ENCODE measurements around the gene CPTP. TPM values are rescaled to one million over a fixed set of nuclear protein-coding genes. Genes with fewer than 3 reads are reported as not detected.

The CPTP gene
- total and polyA plus RNA-seq, 2 of the 13 experiments (the other 11 are each of a cell fraction or from before 2014, with no cell fraction given): 5.5 to 9.3 TPM

DNA sequence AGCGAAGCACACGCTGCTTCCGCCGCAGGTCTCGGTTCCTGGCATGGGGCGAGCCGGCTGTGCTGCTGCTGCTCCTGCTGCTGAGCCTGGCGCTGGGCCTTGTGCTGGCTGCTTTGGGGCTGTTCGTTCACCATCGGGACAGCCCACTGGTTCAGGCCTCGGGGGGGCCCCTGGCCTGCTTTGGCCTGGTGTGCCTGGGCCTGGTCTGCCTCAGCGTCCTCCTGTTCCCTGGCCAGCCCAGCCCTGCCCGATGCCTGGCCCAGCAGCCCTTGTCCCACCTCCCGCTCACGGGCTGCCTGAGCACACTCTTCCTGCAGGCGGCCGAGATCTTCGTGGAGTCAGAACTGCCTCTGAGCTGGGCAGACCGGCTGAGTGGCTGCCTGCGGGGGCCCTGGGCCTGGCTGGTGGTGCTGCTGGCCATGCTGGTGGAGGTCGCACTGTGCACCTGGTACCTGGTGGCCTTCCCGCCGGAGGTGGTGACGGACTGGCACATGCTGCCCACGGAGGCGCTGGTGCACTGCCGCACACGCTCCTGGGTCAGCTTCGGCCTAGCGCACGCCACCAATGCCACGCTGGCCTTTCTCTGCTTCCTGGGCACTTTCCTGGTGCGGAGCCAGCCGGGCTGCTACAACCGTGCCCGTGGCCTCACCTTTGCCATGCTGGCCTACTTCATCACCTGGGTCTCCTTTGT is 9.1 kb downstream of the CPTP start (continued):
- TF ChIP-seq, protein P1, sequence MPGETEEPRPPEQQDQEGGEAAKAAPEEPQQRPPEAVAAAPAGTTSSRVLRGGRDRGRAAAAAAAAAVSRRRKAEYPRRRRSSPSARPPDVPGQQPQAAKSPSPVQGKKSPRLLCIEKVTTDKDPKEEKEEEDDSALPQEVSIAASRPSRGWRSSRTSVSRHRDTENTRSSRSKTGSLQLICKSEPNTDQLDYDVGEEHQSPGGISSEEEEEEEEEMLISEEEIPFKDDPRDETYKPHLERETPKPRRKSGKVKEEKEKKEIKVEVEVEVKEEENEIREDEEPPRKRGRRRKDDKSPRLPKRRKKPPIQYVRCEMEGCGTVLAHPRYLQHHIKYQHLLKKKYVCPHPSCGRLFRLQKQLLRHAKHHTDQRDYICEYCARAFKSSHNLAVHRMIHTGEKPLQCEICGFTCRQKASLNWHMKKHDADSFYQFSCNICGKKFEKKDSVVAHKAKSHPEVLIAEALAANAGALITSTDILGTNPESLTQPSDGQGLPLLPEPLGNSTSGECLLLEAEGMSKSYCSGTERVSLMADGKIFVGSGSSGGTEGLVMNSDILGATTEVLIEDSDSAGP (CRISPR knock-in tag; IDR thresholded peaks at IDR 0.05; ENCODE audit: borderline replicate concordance): peak; percentile 33; the same call in 1 of the 2 replicates
- TF ChIP-seq RFX1 (IDR thresholded peaks at IDR 0.05) (no peak), AKAP8 (CRISPR knock-in tag; IDR thresholded peaks at IDR 0.05) (peak; percentile 96), AGO1 (IDR thresholded peaks at IDR 0.05; ENCODE audit: low read depth, low read length, poor library complexity, severe bottlenecking) (peak; percentile 94), PRPF4 (IDR thresholded peaks at IDR 0.05; ENCODE audit: low read depth, low read length, poor library complexity, severe bottlenecking) (no peak), ZSCAN20 (CRISPR knock-in tag; IDR thresholded peaks at IDR 0.05; ENCODE audit: borderline replicate concordance) (no peak), MED13 (CRISPR knock-in tag; IDR thresholded peaks at IDR 0.05) (no peak), ETV6 (CRISPR knock-in tag; conservative IDR thresholded peaks at IDR 0.05) (no peak), MBD4 (IDR thresholded peaks at IDR 0.05; ENCODE audit: borderline replicate concordance, low read length) (no peak), ZNF563 (CRISPR knock-in tag; IDR thresholded peaks at IDR 0.05) (no peak), ZNF451 (CRISPR knock-in tag; IDR thresholded peaks at IDR 0.05) (no peak), GZF1 (CRISPR knock-in tag; IDR thresholded peaks at IDR 0.05) (no peak), MAFK (conservative IDR thresholded peaks at IDR 0.05 in 1 of 2, IDR thresholded peaks at IDR 0.05 in 1 of 2; ENCODE audit: low read length in 2 of 2) (no peak), NPAS2 (CRISPR knock-in tag; IDR thresholded peaks at IDR 0.05; ENCODE audit: borderline replicate concordance) (no peak), SNAI1 (CRISPR knock-in tag; IDR thresholded peaks at IDR 0.05; ENCODE audit: borderline replicate concordance) (no peak), ZNF747 (CRISPR knock-in tag; IDR thresholded peaks at IDR 0.05; ENCODE audit: borderline replicate concordance) (no peak)
- TF ChIP-seq, protein P2, sequence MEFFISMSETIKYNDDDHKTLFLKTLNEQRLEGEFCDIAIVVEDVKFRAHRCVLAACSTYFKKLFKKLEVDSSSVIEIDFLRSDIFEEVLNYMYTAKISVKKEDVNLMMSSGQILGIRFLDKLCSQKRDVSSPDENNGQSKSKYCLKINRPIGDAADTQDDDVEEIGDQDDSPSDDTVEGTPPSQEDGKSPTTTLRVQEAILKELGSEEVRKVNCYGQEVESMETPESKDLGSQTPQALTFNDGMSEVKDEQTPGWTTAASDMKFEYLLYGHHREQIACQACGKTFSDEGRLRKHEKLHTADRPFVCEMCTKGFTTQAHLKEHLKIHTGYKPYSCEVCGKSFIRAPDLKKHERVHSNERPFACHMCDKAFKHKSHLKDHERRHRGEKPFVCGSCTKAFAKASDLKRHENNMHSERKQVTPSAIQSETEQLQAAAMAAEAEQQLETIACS (CRISPR knock-in tag; IDR thresholded peaks at IDR 0.05): no peak
- TF ChIP-seq, protein P3, sequence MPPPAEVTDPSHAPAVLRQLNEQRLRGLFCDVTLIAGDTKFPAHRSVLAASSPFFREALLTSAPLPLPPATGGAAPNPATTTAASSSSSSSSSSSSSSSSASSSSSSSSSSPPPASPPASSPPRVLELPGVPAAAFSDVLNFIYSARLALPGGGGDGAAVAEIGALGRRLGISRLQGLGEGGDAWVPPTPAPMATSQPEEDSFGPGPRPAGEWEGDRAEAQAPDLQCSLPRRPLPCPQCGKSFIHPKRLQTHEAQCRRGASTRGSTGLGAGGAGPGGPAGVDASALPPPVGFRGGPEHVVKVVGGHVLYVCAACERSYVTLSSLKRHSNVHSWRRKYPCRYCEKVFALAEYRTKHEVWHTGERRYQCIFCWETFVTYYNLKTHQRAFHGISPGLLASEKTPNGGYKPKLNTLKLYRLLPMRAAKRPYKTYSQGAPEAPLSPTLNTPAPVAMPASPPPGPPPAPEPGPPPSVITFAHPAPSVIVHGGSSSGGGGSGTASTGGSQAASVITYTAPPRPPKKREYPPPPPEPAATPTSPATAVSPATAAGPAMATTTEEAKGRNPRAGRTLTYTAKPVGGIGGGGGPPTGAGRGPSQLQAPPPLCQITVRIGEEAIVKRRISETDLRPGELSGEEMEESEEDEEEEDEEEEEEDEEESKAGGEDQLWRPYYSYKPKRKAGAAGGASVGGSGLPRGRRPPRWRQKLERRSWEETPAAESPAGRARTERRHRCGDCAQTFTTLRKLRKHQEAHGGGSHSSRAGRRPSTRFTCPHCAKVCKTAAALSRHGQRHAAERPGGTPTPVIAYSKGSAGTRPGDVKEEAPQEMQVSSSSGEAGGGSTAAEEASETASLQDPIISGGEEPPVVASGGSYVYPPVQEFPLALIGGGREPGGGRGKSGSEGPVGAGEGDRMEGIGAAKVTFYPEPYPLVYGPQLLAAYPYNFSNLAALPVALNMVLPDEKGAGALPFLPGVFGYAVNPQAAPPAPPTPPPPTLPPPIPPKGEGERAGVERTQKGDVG (CRISPR knock-in tag; IDR thresholded peaks at IDR 0.05; ENCODE audit: borderline replicate concordance): 0 out of 2 replicates have a peak, but pooled peaks have one; percentile 23
- TF ChIP-seq, protein P4, sequence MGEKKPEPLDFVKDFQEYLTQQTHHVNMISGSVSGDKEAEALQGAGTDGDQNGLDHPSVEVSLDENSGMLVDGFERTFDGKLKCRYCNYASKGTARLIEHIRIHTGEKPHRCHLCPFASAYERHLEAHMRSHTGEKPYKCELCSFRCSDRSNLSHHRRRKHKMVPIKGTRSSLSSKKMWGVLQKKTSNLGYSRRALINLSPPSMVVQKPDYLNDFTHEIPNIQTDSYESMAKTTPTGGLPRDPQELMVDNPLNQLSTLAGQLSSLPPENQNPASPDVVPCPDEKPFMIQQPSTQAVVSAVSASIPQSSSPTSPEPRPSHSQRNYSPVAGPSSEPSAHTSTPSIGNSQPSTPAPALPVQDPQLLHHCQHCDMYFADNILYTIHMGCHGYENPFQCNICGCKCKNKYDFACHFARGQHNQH (CRISPR knock-in tag; IDR thresholded peaks at IDR 0.05): no peak
- TF ChIP-seq, protein P5, sequence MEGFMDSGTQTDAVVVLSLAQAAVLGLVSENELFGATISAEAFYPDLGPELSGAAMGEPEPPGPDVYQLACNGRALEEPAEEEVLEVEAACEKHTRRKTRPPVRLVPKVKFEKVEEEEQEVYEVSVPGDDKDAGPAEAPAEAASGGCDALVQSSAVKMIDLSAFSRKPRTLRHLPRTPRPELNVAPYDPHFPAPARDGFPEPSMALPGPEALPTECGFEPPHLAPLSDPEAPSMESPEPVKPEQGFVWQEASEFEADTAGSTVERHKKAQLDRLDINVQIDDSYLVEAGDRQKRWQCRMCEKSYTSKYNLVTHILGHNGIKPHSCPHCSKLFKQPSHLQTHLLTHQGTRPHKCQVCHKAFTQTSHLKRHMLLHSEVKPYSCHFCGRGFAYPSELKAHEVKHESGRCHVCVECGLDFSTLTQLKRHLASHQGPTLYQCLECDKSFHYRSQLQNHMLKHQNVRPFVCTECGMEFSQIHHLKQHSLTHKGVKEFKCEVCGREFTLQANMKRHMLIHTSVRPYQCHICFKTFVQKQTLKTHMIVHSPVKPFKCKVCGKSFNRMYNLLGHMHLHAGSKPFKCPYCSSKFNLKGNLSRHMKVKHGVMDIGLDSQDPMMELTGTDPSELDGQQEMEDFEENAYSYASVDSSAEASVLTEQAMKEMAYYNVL (CRISPR knock-in tag; IDR thresholded peaks at IDR 0.05; ENCODE audit: borderline replicate concordance): no peak
